ENCODE measurements around the gene GRAMD2A. TPM values are rescaled to one million over a fixed set of nuclear protein-coding genes. Genes with fewer than 3 reads are reported as not detected.
A peak's percentile ranks its signal among the peaks of the same experiment; 100 is the strongest.

Gene GRAMD2A
- total RNA-seq, 2 experiments from 2014 or later: not detected

DNA sequence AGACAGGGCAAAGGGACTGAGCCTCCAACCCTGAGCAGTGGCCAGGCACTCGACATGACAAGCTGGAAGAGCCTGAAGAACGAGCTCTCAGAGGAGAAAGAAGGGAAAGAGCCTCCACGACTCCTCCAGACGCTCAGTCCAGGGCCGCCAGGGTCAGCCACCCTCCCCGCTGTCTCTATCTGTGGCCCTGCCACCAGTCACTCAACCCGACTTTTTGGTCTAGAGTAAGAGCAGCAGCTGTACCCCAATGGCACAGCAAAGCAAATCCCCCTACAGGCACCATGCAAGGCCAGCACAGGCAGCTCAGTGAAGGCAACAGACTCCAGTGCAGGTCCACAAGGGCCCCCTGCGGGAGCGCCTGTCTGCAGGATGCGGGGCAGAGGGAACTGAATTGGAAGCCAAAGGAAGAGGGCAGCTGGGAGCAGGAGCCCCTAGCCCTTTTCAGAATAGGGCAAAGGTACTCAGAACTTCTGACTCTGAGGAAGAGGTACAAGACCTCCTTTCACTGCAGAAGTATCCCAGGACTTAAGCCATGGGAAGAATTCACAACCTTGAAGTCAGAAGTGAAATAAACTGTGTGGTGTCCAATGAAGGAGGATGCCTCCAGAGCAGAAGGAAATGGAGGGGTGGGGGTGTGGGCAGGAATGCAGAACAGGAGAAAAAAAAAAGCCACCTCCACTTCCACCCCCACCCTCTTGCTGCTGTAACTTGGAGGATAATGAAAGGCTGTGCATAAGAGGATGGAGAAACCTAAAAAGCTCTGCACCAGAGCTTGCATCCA is 8.5 kb upstream of the GRAMD2A start:
- H3K27me3 Mint-ChIP-seq: no peaks in the 10 kb centered on the region
- H3K27ac Mint-ChIP-seq: no peak overlapping the region
- peaks cover 10% of the 10 kb centered on the region for H3K4me1 Mint-ChIP-seq
- no peak overlapping the region for H3K4me3 Mint-ChIP-seq
- H3K36me3 Mint-ChIP-seq: peaks cover 56% of the 10 kb centered on the region
- no peaks in the 10 kb centered on the region for H3K9me3 Mint-ChIP-seq
- no peak for DNase-seq
- POLR2A ChIA-PET: interaction anchor here (1.1 kb wide), 1 partner anchor 21 kb away, joined by 4 read pairs; no protein-coding TSS in a partner anchor
- ATAC-seq (ENCODE audit: low read depth): no peak

GRCh38 chr15:72205273-72205672 is 7.7 kb upstream of the GRAMD2A start:
- H3K36me3 Mint-ChIP-seq: peaks cover 51% of the 10 kb centered on the region
- H3K9me3 Mint-ChIP-seq: no peaks in the 10 kb centered on the region
- POLR2A ChIA-PET: no interaction called here
- H3K4me1 Mint-ChIP-seq: peaks cover 14% of the 10 kb centered on the region
- ATAC-seq (ENCODE audit: low read depth) (no peak), DNase-seq (no peak)
- H3K27me3 Mint-ChIP-seq: no peaks in the 10 kb centered on the region
- H3K4me3 Mint-ChIP-seq: no peak overlapping the region
- H3K27ac Mint-ChIP-seq: peak overlapping the region; percentile 0

- DNase-seq: no peak
- POLR2A ChIA-PET: no interaction called here
- Mint-ChIP-seq H3K4me3 (no peak overlapping the region), H3K4me1 (peaks cover 13% of the 10 kb centered on the region), H3K27me3 (peaks cover under 1% of the 10 kb centered on the region), H3K36me3 (peaks cover 49% of the 10 kb centered on the region), H3K9me3 (no peaks in the 10 kb centered on the region), H3K27ac (no peak overlapping the region)
- ATAC-seq (ENCODE audit: low read depth): no peak
These were observed 5.9 kb upstream of the GRAMD2A start for GRCh38 chr15:72203507-72203837.

- no peak for DNase-seq
- Mint-ChIP-seq H3K27ac (peak overlapping the region; percentile 40), H3K4me1 (peaks cover 15% of the 10 kb centered on the region), H3K36me3 (peaks cover 52% of the 10 kb centered on the region), H3K27me3 (peaks cover 4% of the 10 kb centered on the region), H3K4me3 (no peak overlapping the region), H3K9me3 (no peaks in the 10 kb centered on the region)
- no peak for ATAC-seq (ENCODE audit: low read depth)
- POLR2A ChIA-PET: no interaction called here
These were observed 5.4 kb upstream of the GRAMD2A start for GRCh38 chr15:72202801-72203506.

GRCh38 chr15:72202302-72202701 is 4.7 kb upstream of the GRAMD2A start:
- POLR2A ChIA-PET: no interaction called here
- H3K27me3 Mint-ChIP-seq: peaks cover 7% of the 10 kb centered on the region
- no peak overlapping the region for H3K27ac Mint-ChIP-seq
- H3K9me3 Mint-ChIP-seq: no peaks in the 10 kb centered on the region
- no peak for DNase-seq
- peaks cover 14% of the 10 kb centered on the region for H3K4me1 Mint-ChIP-seq
- peaks cover 51% of the 10 kb centered on the region for H3K36me3 Mint-ChIP-seq
- H3K4me3 Mint-ChIP-seq: no peak overlapping the region
- ATAC-seq (ENCODE audit: low read depth): no peak

- H3K27ac Mint-ChIP-seq: no peak overlapping the region
- peaks cover 14% of the 10 kb centered on the region for H3K4me1 Mint-ChIP-seq
- H3K9me3 Mint-ChIP-seq: no peaks in the 10 kb centered on the region
- H3K27me3 Mint-ChIP-seq: peaks cover 7% of the 10 kb centered on the region
- ATAC-seq (ENCODE audit: low read depth): no peak
- POLR2A ChIA-PET: interaction anchor here (0.5 to 1.0 kb wide), 2 partner anchors 20 to 22 kb away, joined by 3 to 5 read pairs; no protein-coding TSS in a partner anchor
- DNase-seq: no peak
- no peak overlapping the region for H3K4me3 Mint-ChIP-seq
- H3K36me3 Mint-ChIP-seq: peaks cover 47% of the 10 kb centered on the region
These were observed 3.9 kb upstream of the GRAMD2A start for GRCh38 chr15:72201391-72201921.

- no peaks in the 10 kb centered on the region for H3K9me3 Mint-ChIP-seq
- H3K4me3 Mint-ChIP-seq: no peak overlapping the region
- DNase-seq (no peak), ATAC-seq (ENCODE audit: low read depth) (no peak)
- POLR2A ChIA-PET: interaction anchor here (1.0 kb wide), 1 partner anchor 21 kb away, joined by 3 read pairs; no protein-coding TSS in a partner anchor
- H3K36me3 Mint-ChIP-seq: peaks cover 40% of the 10 kb centered on the region
- peaks cover 16% of the 10 kb centered on the region for H3K4me1 Mint-ChIP-seq
- H3K27me3 Mint-ChIP-seq: peaks cover 14% of the 10 kb centered on the region
- peak overlapping the region; percentile 54 for H3K27ac Mint-ChIP-seq
These were observed 3.0 kb upstream of the GRAMD2A start for GRCh38 chr15:72200395-72201237.

DNA sequence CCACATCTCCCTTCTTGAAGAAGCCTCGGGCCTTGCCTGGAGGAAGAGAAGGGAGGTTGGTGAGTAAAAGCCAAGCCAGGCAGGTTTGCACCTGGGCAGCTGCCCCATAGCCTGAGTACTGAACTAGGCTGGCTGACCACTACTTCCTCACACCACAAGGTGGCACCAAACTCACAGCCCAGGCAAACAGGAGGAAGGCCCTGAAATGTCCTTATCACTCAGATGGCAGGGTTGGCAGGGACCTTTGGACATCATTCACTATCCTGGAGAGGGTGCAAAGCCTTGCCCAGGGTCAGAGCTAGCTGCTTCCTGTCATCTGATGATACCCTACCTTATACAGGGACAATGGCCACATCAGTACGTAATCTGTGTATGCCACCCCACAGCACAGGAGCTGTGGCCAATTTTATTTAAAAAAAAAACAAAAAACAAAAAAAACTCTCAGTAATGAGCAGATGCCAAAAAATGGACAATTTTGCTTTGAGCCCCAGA is 2.2 kb upstream of the GRAMD2A start:
- no peaks in the 10 kb centered on the region for H3K9me3 Mint-ChIP-seq
- H3K4me1 Mint-ChIP-seq: peaks cover 16% of the 10 kb centered on the region
- no peak overlapping the region for H3K4me3 Mint-ChIP-seq
- DNase-seq (peak; percentile 71), ATAC-seq (ENCODE audit: low read depth) (peak; percentile 67)
- peaks cover 15% of the 10 kb centered on the region for H3K27me3 Mint-ChIP-seq
- peaks cover 36% of the 10 kb centered on the region for H3K36me3 Mint-ChIP-seq
- POLR2A ChIA-PET: no interaction called here
- H3K27ac Mint-ChIP-seq: no peak overlapping the region

DNA sequence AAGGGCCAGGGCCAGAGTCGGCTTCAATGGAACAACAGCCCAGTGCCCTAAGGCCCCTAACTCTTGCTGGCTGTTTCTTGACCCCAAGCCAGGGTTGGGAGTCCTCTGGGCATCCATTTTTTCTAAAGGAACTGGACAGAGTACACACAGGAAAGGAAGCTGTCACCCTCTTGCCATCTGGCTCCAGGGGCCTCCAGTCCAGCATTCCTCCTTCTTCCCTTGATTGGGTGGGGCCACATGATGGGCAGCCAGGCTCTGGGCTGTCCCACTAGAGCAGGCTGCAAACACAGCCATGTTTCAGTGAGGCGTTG is 1.6 kb upstream of the GRAMD2A start:
- Mint-ChIP-seq H3K27ac (no peak overlapping the region), H3K36me3 (peaks cover 33% of the 10 kb centered on the region), H3K27me3 (peaks cover 15% of the 10 kb centered on the region), H3K4me1 (peaks cover 15% of the 10 kb centered on the region), H3K4me3 (no peak overlapping the region), H3K9me3 (no peaks in the 10 kb centered on the region)
- DNase-seq (no peak), ATAC-seq (ENCODE audit: low read depth) (no peak)
- POLR2A ChIA-PET: interaction anchor here (1.2 kb wide), 1 partner anchor 29 kb away, joined by 4 read pairs; no protein-coding TSS in a partner anchor

GRCh38 chr15:72198356-72199204 is 993 bp upstream of the GRAMD2A start:
- Mint-ChIP-seq H3K27me3 (peaks cover 17% of the 10 kb centered on the region), H3K36me3 (peaks cover 33% of the 10 kb centered on the region), H3K4me1 (peaks cover 12% of the 10 kb centered on the region), H3K9me3 (no peaks in the 10 kb centered on the region), H3K4me3 (peak overlapping the region; percentile 69), H3K27ac (no peak overlapping the region)
- POLR2A ChIA-PET: interaction anchor here (1.2 to 1.7 kb wide), 2 partner anchors 29 to 31 kb away, joined by 4 read pairs; no protein-coding TSS in a partner anchor
- DNase-seq (no peak), ATAC-seq (ENCODE audit: low read depth) (no peak)

DNA sequence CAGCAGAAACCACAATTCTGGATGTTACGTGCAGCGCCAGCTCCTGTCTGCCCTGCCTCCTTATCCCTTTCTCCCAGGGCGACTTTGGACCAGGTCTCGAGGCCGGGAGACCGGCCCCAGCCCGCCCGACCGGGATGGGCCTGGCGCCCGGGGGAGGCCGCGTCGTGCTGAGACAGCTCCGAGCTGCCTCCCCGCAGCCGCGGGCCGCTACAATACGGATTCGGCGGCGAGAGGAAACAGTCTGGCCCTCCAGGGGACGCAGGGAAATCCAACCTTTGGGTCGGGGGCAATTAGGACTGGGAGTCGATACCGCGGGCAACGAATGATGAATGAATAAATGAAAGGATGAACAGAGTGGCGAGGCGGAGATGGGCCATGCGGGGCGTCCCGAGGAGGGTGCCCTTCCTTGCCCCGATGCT is 537 bp downstream of the GRAMD2A start:
- peak overlapping the region; percentile 25 for H3K4me3 Mint-ChIP-seq
- peaks cover 21% of the 10 kb centered on the region for H3K36me3 Mint-ChIP-seq
- ATAC-seq (ENCODE audit: low read depth) (no peak), DNase-seq (no peak)
- H3K9me3 Mint-ChIP-seq: no peaks in the 10 kb centered on the region
- H3K4me1 Mint-ChIP-seq: peaks cover 10% of the 10 kb centered on the region
- H3K27me3 Mint-ChIP-seq: peaks cover 21% of the 10 kb centered on the region
- POLR2A ChIA-PET: no interaction called here
- no peak overlapping the region for H3K27ac Mint-ChIP-seq

- POLR2A ChIA-PET: no interaction called here
- no peak overlapping the region for H3K27ac Mint-ChIP-seq
- H3K27me3 Mint-ChIP-seq: peaks cover 23% of the 10 kb centered on the region
- DNase-seq: no peak
- no peaks in the 10 kb centered on the region for H3K9me3 Mint-ChIP-seq
- H3K4me3 Mint-ChIP-seq: no peak overlapping the region
- no peak for ATAC-seq (ENCODE audit: low read depth)
- peaks cover 10% of the 10 kb centered on the region for H3K4me1 Mint-ChIP-seq
- H3K36me3 Mint-ChIP-seq: peaks cover 21% of the 10 kb centered on the region
These were observed 1.1 kb downstream of the GRAMD2A start for GRCh38 chr15:72196409-72197040.

All from activated naive CD8-positive, alpha-beta T cell treated with anti-CD3 and anti-CD28 coated beads, Interleukin-2, amount 10 ng/mL, durations not matched to agents 7 days and 5 days (primary cell).